GM23248 (cell line): ENCODE data around the gene GLI2. TPM values are rescaled to one million over a fixed set of nuclear protein-coding genes. Genes with fewer than 3 reads are reported as not detected.

Experiments used
- DNase-seq: peaks from one replicate; pipeline ENCODE4 v3.0.0-alpha.2; 2015
- H2AFZ ChIP-seq: fragments of 200-600 bp; sonication (generic); 2 replicates; pipeline ENCODE4 v1.6.1; 2016; ENCODE audit warnings: antibody characterized with exemption
- H3F3A ChIP-seq: fragments of 200-600 bp; sonication (generic); 2 replicates; pipeline ENCODE4 v1.6.1; 2016; ENCODE audit warnings: mild to moderate bottlenecking, antibody characterized with exemption, mixed run types; ENCODE audit not compliant: insufficient read depth
- H3K27ac ChIP-seq: fragments of 200-600 bp; sonication (generic); 2 replicates; pipeline ENCODE4 v1.5.1; 2016; ENCODE audit warnings: mild to moderate bottlenecking
- H3K27me3 ChIP-seq: fragments of 200-600 bp; sonication (generic); replicated peaks from 2 replicates; pipeline ENCODE4 v1.6.1; 2016; ENCODE audit warnings: mild to moderate bottlenecking; ENCODE audit not compliant: insufficient read depth
- H3K36me3 ChIP-seq: fragments of 200-600 bp; sonication (generic); 2 replicates; pipeline ENCODE4 v1.6.1; 2016; ENCODE audit warnings: low read depth, mild to moderate bottlenecking
- H3K4me1 ChIP-seq: fragments of 200-600 bp; sonication (generic); 2 replicates; pipeline ENCODE4 v1.6.1; 2016; ENCODE audit warnings: mild to moderate bottlenecking; ENCODE audit not compliant: insufficient read depth
- H3K4me2 ChIP-seq: fragments of 200-600 bp; sonication (generic); one replicate; pipeline ENCODE4 v1.6.1; 2016; ENCODE audit warnings: mild to moderate bottlenecking; ENCODE audit not compliant: unreplicated experiment
- H3K4me3 ChIP-seq: fragments of 200-600 bp; sonication (generic); 2 replicates; pipeline ENCODE4 v1.5.1; 2016; ENCODE audit warnings: mild to moderate bottlenecking
- H3K79me2 ChIP-seq: fragments of 200-600 bp; sonication (generic); 2 replicates; pipeline ENCODE4 v1.6.1; 2016; ENCODE audit warnings: mild to moderate bottlenecking; ENCODE audit not compliant: insufficient read depth
- H3K9ac ChIP-seq: fragments of 200-600 bp; sonication (generic); 2 replicates; pipeline ENCODE4 v1.6.1; 2016; ENCODE audit warnings: mild to moderate bottlenecking
- H3K9me2 ChIP-seq: fragments of 200-600 bp; sonication (generic); 2 replicates; pipeline ENCODE4 v1.6.1; 2016; ENCODE audit warnings: mixed run types, mild to moderate bottlenecking, moderate library complexity; ENCODE audit not compliant: insufficient read depth
- H3K9me3 ChIP-seq: fragments of 200-600 bp; sonication (generic); one replicate; pipeline ENCODE4 v1.6.1; 2017; ENCODE audit warnings: low read depth
- H4K20me1 ChIP-seq: fragments of 200-600 bp; sonication (generic); 2 replicates; pipeline ENCODE4 v1.6.0; 2016; ENCODE audit not compliant: insufficient read depth
- EZH2 ChIP-seq: fragments of 200-600 bp; sonication (generic); IDR thresholded peaks from 2 replicates; pipeline ENCODE4 v1.6.1; 2018; ENCODE audit warnings: antibody characterized with exemption, mild to moderate bottlenecking; ENCODE audit not compliant: insufficient read depth, poor library complexity, severe bottlenecking
- EZH2phosphoT487 ChIP-seq: fragments of 200-600 bp; sonication (generic); IDR thresholded peaks from 2 replicates; pipeline ENCODE4 v1.6.1; 2018; ENCODE audit warnings: antibody characterized with exemption, moderate library complexity, mild to moderate bottlenecking, low read depth; ENCODE audit not compliant: insufficient read depth
- WGBS, 2 experiments: methylation state at CpG; one replicate each; pipeline ENCODE4 v1.1.6; 2015 to 2017; ENCODE audit warnings: low lambda C conversion rate in 2 of 2, low coverage in 1 of 2; ENCODE audit errors: missing lambda C conversion rate in 2 of 2; 5-methylcytosine and 5-hydroxymethylcytosine counted together
- in situ Hi-C: fragments of 300-500 bp; cut with MboI; formaldehyde crosslinking; loops from 2 replicates; pipeline ENCODE4 v1.15.0; 2020
- polyA plus RNA-seq: library from polyadenylated mRNA; unstranded; fragments of >200 nt; fragmentation: Nextera tagmentation; extraction: Ambion mirVana; gene quantifications from 2 replicates; pipeline ENCODE4 v1.2.1, GENCODE V29; 2016
- total RNA-seq: library from RNA; depleted of rRNA; stranded (reverse); fragments of >200 nt; shearing (Covaris generic); gene quantifications from 2 replicates; pipeline ENCODE4 v1.2.3, GENCODE V29; 2014

GLI2 gene
- total and polyA plus RNA-seq, 2 experiments from 2014 or later: 8.3 to 9.0 TPM

- no peaks in the 10 kb centered on the region for H4K20me1 ChIP-seq
- no peaks in the 10 kb centered on the region for H3K36me3 ChIP-seq
- H3K9ac ChIP-seq: no peak overlapping the region
- WGBS, 2 experiments: 82 to 87% methylated on average over 8 of the region's 8 CpGs
- no peak for DNase-seq
- no peaks in the 10 kb centered on the region for H3K27me3 ChIP-seq
- peaks cover 24% of the 10 kb centered on the region for H3F3A ChIP-seq
- H3K4me3 ChIP-seq: no peak overlapping the region
- H3K4me1 ChIP-seq: peaks cover 52% of the 10 kb centered on the region
- no peak overlapping the region for H3K27ac ChIP-seq
- TF ChIP-seq EZH2phosphoT487: no peak
- TF ChIP-seq EZH2: no peak
- peaks cover 97% of the 10 kb centered on the region for H3K79me2 ChIP-seq
- in situ Hi-C loops: no loop called here
- no peaks in the 10 kb centered on the region for H3K9me2 ChIP-seq
- H2AFZ ChIP-seq: no peak overlapping the region
- no peaks in the 10 kb centered on the region for H3K9me3 ChIP-seq
- no peak overlapping the region for H3K4me2 ChIP-seq
Measured at GRCh38 chr2:120760446-120761135, 24.9 kb downstream of the GLI2 start.

- in situ Hi-C loops: no loop called here
- H3K9ac ChIP-seq: no peak overlapping the region
- H2AFZ ChIP-seq: no peak overlapping the region
- no peak for TF ChIP-seq EZH2
- no peak for TF ChIP-seq EZH2phosphoT487
- peaks cover 98% of the 10 kb centered on the region for H3K79me2 ChIP-seq
- H3K9me2 ChIP-seq: no peaks in the 10 kb centered on the region
- no peak overlapping the region for H3K27ac ChIP-seq
- no peak overlapping the region for H3K4me3 ChIP-seq
- 76 to 79% methylated on average over 6 to 8 of the region's 8 CpGs for WGBS, 2 experiments
- H3K36me3 ChIP-seq: no peaks in the 10 kb centered on the region
- peaks cover 23% of the 10 kb centered on the region for H3F3A ChIP-seq
- DNase-seq: no peak
- H4K20me1 ChIP-seq: no peaks in the 10 kb centered on the region
- peaks cover 55% of the 10 kb centered on the region for H3K4me1 ChIP-seq
- H3K9me3 ChIP-seq: no peaks in the 10 kb centered on the region
- H3K27me3 ChIP-seq: no peaks in the 10 kb centered on the region
- H3K4me2 ChIP-seq: no peak overlapping the region
Measured at GRCh38 chr2:120761164-120761861, 25.6 kb downstream of the GLI2 start.

- WGBS, 2 experiments: 96 to 100% methylated on average over 5 of the region's 5 CpGs
- peaks cover 98% of the 10 kb centered on the region for H3K79me2 ChIP-seq
Measured at GRCh38 chr2:120761911-120762310, 26.2 kb downstream of the GLI2 start.

GRCh38 chr2:120762341-120763061, 26.8 kb downstream of the GLI2 start:
- Histone ChIP-seq H3K4me2 (no peak overlapping the region), H3K4me3 (no peak overlapping the region), H3F3A (peaks cover 11% of the 10 kb centered on the region), H3K27ac (no peak overlapping the region), H3K9me2 (no peaks in the 10 kb centered on the region), H3K27me3 (no peaks in the 10 kb centered on the region), H3K9ac (no peak overlapping the region), H3K79me2 (peaks cover 98% of the 10 kb centered on the region), H3K9me3 (no peaks in the 10 kb centered on the region), H2AFZ (no peak overlapping the region), H4K20me1 (no peaks in the 10 kb centered on the region), H3K4me1 (peaks cover 55% of the 10 kb centered on the region), H3K36me3 (no peaks in the 10 kb centered on the region)
- TF ChIP-seq EZH2 (no peak), EZH2phosphoT487 (no peak)
- in situ Hi-C loops: no loop called here
- WGBS, 2 experiments: 94% methylated on average over 15 of the region's 15 CpGs
- DNase-seq: no peak

More at GRCh38 chr2:120761911-120762310, 26.2 kb downstream of the GLI2 start:
- H3K36me3 ChIP-seq: no peaks in the 10 kb centered on the region
- no peaks in the 10 kb centered on the region for H3K9me3 ChIP-seq
- no peak for TF ChIP-seq EZH2
- no peak for TF ChIP-seq EZH2phosphoT487
- H3K27me3 ChIP-seq: no peaks in the 10 kb centered on the region
- no peaks in the 10 kb centered on the region for H4K20me1 ChIP-seq
- H2AFZ ChIP-seq: no peak overlapping the region
- H3F3A ChIP-seq: peaks cover 17% of the 10 kb centered on the region
- in situ Hi-C loops: no loop called here
- no peak overlapping the region for H3K4me2 ChIP-seq
- H3K4me3 ChIP-seq: no peak overlapping the region
- H3K27ac ChIP-seq: no peak overlapping the region
- DNase-seq: no peak
- no peaks in the 10 kb centered on the region for H3K9me2 ChIP-seq
- peaks cover 60% of the 10 kb centered on the region for H3K4me1 ChIP-seq
- H3K9ac ChIP-seq: no peak overlapping the region
